DOHH2 (cell line): ENCODE data around the gene SCO2.

Source experiments
- H3F3A ChIP-seq: fragments of 200-600 bp; sonication (generic), shearing (Covaris generic); 2 replicates; pipeline ENCODE4 v1.6.0; 2016; ENCODE audit warnings: antibody characterized with exemption, mild to moderate bottlenecking; ENCODE audit not compliant: control insufficient read depth, insufficient read depth
- H3K27ac ChIP-seq: fragments of 200-600 bp; sonication (generic); 2 replicates; pipeline ENCODE4 v1.5.1; 2014; ENCODE audit warnings: low read depth, mild to moderate bottlenecking, low read length, moderate library complexity
- H3K27me3 ChIP-seq: fragments of 200-600 bp; sonication (generic); 2 replicates; pipeline ENCODE4 v1.6.1; 2014; ENCODE audit warnings: mild to moderate bottlenecking, low read length, mixed read lengths; ENCODE audit not compliant: control insufficient read depth
- H3K36me3 ChIP-seq: fragments of 200-600 bp; sonication (generic); 2 replicates; pipeline ENCODE4 v1.6.1; 2014; ENCODE audit warnings: mild to moderate bottlenecking, low read length, moderate library complexity, mixed read lengths; ENCODE audit not compliant: control insufficient read depth
- H3K4me1 ChIP-seq: fragments of 200-600 bp; sonication (generic); 2 replicates; pipeline ENCODE4 v1.6.1; 2014; ENCODE audit warnings: mild to moderate bottlenecking, low read length, mixed read lengths; ENCODE audit not compliant: control insufficient read depth
- H3K4me2 ChIP-seq: fragments of 200-600 bp; sonication (generic); 2 replicates; pipeline ENCODE4 v1.6.0; 2014; ENCODE audit warnings: mild to moderate bottlenecking, low read length, moderate library complexity
- H3K4me3 ChIP-seq: fragments of 200-600 bp; sonication (generic); 2 replicates; pipeline ENCODE4 v1.5.1; 2014; ENCODE audit warnings: mild to moderate bottlenecking, low read length, mixed read lengths
- H3K79me2 ChIP-seq: fragments of 200-600 bp; sonication (generic); 2 replicates; pipeline ENCODE4 v1.6.1; 2014; ENCODE audit warnings: mild to moderate bottlenecking, low read length, mixed read lengths; ENCODE audit not compliant: control insufficient read depth
- H3K9me2 ChIP-seq: fragments of 200-600 bp; sonication (generic); replicated peaks from 2 replicates; pipeline ENCODE4 v1.6.1; 2014; ENCODE audit warnings: mild to moderate bottlenecking, low read length, mixed read lengths; ENCODE audit not compliant: control insufficient read depth
- H3K9me3 ChIP-seq: fragments of 200-600 bp; sonication (generic); 2 replicates; pipeline ENCODE4 v1.6.1; 2014; ENCODE audit warnings: antibody characterized with exemption, low read length, mixed read lengths; ENCODE audit not compliant: control insufficient read depth, insufficient read depth
- H4K20me1 ChIP-seq: fragments of 200-600 bp; sonication (generic); 2 replicates; pipeline ENCODE4 v1.6.0; 2014; ENCODE audit warnings: low read depth, mild to moderate bottlenecking, antibody characterized with exemption, low read length, moderate library complexity; ENCODE audit not compliant: control insufficient read depth, insufficient read depth
- EZH2phosphoT487 ChIP-seq: fragments of 200-600 bp; sonication (generic); IDR thresholded peaks from 2 replicates; pipeline ENCODE4 v1.6.1; 2017; ENCODE audit warnings: borderline replicate concordance, mild to moderate bottlenecking, antibody characterized with exemption, low read length, moderate library complexity, mixed read lengths
- TF ChIP-seq, protein P1 (sequence below): fragments of 200-600 bp; sonication (generic); IDR thresholded peaks from one replicate; pipeline ENCODE4 v1.5.1; 2014; ENCODE audit warnings: antibody characterized with exemption, mild to moderate bottlenecking, low read depth, low read length; ENCODE audit not compliant: poor library complexity, severe bottlenecking

The SCO2 gene

GRCh38 chr22:50502628-50503474 lies 22.5 kb downstream of the SCO2 start:
- TF ChIP-seq, protein P1, sequence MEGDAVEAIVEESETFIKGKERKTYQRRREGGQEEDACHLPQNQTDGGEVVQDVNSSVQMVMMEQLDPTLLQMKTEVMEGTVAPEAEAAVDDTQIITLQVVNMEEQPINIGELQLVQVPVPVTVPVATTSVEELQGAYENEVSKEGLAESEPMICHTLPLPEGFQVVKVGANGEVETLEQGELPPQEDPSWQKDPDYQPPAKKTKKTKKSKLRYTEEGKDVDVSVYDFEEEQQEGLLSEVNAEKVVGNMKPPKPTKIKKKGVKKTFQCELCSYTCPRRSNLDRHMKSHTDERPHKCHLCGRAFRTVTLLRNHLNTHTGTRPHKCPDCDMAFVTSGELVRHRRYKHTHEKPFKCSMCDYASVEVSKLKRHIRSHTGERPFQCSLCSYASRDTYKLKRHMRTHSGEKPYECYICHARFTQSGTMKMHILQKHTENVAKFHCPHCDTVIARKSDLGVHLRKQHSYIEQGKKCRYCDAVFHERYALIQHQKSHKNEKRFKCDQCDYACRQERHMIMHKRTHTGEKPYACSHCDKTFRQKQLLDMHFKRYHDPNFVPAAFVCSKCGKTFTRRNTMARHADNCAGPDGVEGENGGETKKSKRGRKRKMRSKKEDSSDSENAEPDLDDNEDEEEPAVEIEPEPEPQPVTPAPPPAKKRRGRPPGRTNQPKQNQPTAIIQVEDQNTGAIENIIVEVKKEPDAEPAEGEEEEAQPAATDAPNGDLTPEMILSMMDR: no peak
- peaks cover 32% of the 10 kb centered on the region for H3K4me1 ChIP-seq
- peaks cover 28% of the 10 kb centered on the region for H3K79me2 ChIP-seq
- H3K36me3 ChIP-seq: peaks cover 35% of the 10 kb centered on the region
- no peak overlapping the region for H3K4me2 ChIP-seq
- no peaks in the 10 kb centered on the region for H3K9me3 ChIP-seq
- H4K20me1 ChIP-seq: no peaks in the 10 kb centered on the region
- no peaks in the 10 kb centered on the region for H3K27me3 ChIP-seq
- H3K9me2 ChIP-seq: no peaks in the 10 kb centered on the region
- H3K27ac ChIP-seq: no peak overlapping the region
- H3F3A ChIP-seq: peaks cover 3% of the 10 kb centered on the region
- H3K4me3 ChIP-seq: no peak overlapping the region

GRCh38 chr22:50502096-50502495 lies 23.3 kb downstream of the SCO2 start:
- Histone ChIP-seq H3K9me3 (no peaks in the 10 kb centered on the region), H3K4me1 (peaks cover 34% of the 10 kb centered on the region), H3K79me2 (peaks cover 24% of the 10 kb centered on the region), H3K27ac (no peak overlapping the region), H3F3A (peaks cover 3% of the 10 kb centered on the region), H3K36me3 (peaks cover 32% of the 10 kb centered on the region), H4K20me1 (no peaks in the 10 kb centered on the region), H3K4me2 (no peak overlapping the region), H3K9me2 (no peaks in the 10 kb centered on the region), H3K4me3 (no peak overlapping the region), H3K27me3 (no peaks in the 10 kb centered on the region)
- TF ChIP-seq, protein P1: no peak
- no peak for TF ChIP-seq EZH2phosphoT487

GRCh38 chr22:50500452-50500851 lies 24.9 kb downstream of the SCO2 start:
- Histone ChIP-seq H3K36me3 (peaks cover 18% of the 10 kb centered on the region), H3K4me3 (no peak overlapping the region), H4K20me1 (no peaks in the 10 kb centered on the region), H3K27me3 (no peaks in the 10 kb centered on the region), H3K9me2 (no peaks in the 10 kb centered on the region), H3K4me2 (no peak overlapping the region), H3K4me1 (peaks cover 31% of the 10 kb centered on the region), H3K9me3 (no peaks in the 10 kb centered on the region), H3K27ac (no peak overlapping the region), H3F3A (peaks cover 3% of the 10 kb centered on the region), H3K79me2 (peaks cover 8% of the 10 kb centered on the region; the same call in 1 of the 2 replicates)
- TF ChIP-seq, protein P1: no peak
- no peak for TF ChIP-seq EZH2phosphoT487
